Karpas-422 (cell line): Measurements from ENCODE around the gene BEND5. TPM values are rescaled to one million over a fixed set of nuclear protein-coding genes. Genes with fewer than 3 reads are reported as not detected.

Source experiments
- DNase-seq: peaks from one replicate; pipeline ENCODE4 v3.0.0-alpha.2; 2015
- H2AFZ ChIP-seq: fragments of 200-600 bp; sonication (generic); 2 replicates; pipeline ENCODE4 v1.6.1; 2014; ENCODE audit warnings: antibody characterized with exemption, low read length, mixed read lengths
- H3K27ac ChIP-seq: fragments of 200-600 bp; sonication (generic); 2 replicates; pipeline ENCODE4 v1.5.1; 2014; ENCODE audit warnings: mild to moderate bottlenecking, low read length, moderate library complexity
- H3K27me3 ChIP-seq: fragments of 200-600 bp; sonication (generic); 2 replicates; pipeline ENCODE4 v1.6.1; 2014; ENCODE audit warnings: low read length, mixed read lengths
- H3K36me3 ChIP-seq: fragments of 200-600 bp; sonication (generic); 2 replicates; pipeline ENCODE4 v1.6.1; 2014; ENCODE audit warnings: low read length, mixed read lengths; ENCODE audit not compliant: insufficient read depth
- H3K4me1 ChIP-seq: fragments of 200-600 bp; sonication (generic); 2 replicates; pipeline ENCODE4 v1.6.1; 2014; ENCODE audit warnings: mild to moderate bottlenecking, low read length, mixed read lengths
- H3K4me2 ChIP-seq: fragments of 200-600 bp; sonication (generic); 2 replicates; pipeline ENCODE4 v1.6.1; 2014; ENCODE audit warnings: low read length, low read depth, mild to moderate bottlenecking; ENCODE audit not compliant: poor library complexity, severe bottlenecking
- H3K4me3 ChIP-seq: fragments of 200-600 bp; sonication (generic); 2 replicates; pipeline ENCODE4 v1.5.1; 2014; ENCODE audit warnings: mild to moderate bottlenecking, antibody characterized with exemption, low read length, mixed read lengths
- H3K79me2 ChIP-seq: fragments of 200-600 bp; sonication (generic); 2 replicates; pipeline ENCODE4 v1.6.1; 2014; ENCODE audit warnings: mild to moderate bottlenecking, low read length, mixed read lengths
- H3K9ac ChIP-seq: fragments of 200-600 bp; sonication (generic); 2 replicates; pipeline ENCODE4 v1.6.0; 2014; ENCODE audit warnings: low read length
- H3K9me2 ChIP-seq: fragments of 200-600 bp; sonication (generic), shearing (Covaris generic); replicated peaks from 2 replicates; pipeline ENCODE4 v1.6.0; 2014; ENCODE audit warnings: mild to moderate bottlenecking, low read length, moderate library complexity; ENCODE audit not compliant: insufficient read depth
- H3K9me3 ChIP-seq: fragments of 300-700, 200-600 bp; sonication (generic); 2 replicates; pipeline ENCODE4 v1.6.1; 2014; ENCODE audit warnings: low read length, mixed read lengths
- H4K20me1 ChIP-seq: fragments of 200-600 bp; sonication (generic); 2 replicates; pipeline ENCODE4 v1.6.1; 2014; ENCODE audit warnings: mild to moderate bottlenecking, antibody characterized with exemption, low read length, low read depth; ENCODE audit not compliant: insufficient read depth
- total RNA-seq: library from RNA; depleted of rRNA; stranded (reverse); fragments of >200 nt; shearing (Covaris generic); gene quantifications from 2 replicates; pipeline ENCODE4 v1.2.3, GENCODE V29; 2014; ENCODE audit warnings: low replicate concordance

The BEND5 gene
- total RNA-seq, 1 experiment from 2014 or later: not detected

DNA sequence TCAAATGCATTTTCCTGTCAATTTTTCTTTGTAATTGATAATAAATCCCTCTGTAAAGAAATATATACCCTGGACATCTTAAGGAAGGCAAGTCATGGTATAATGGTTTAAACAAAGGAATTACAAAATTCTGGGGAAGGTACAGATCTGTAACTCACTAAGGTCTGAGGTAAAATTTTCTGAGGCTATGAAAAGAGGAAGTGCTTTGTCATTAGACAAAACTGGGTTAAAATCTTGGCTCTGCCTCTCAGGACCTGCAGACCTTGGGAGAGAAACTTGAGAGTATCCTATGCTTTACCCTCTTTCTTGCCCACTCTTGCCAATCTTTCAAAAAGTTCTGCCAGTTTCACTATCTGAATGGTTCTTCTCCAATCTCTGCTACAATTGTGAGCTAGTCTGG, 26.8 kb upstream of the BEND5 start:
- Histone ChIP-seq H2AFZ (no peak overlapping the region), H3K79me2 (no peaks in the 10 kb centered on the region), H3K9me2 (no peaks in the 10 kb centered on the region), H3K36me3 (no peaks in the 10 kb centered on the region), H3K4me3 (no peak overlapping the region), H3K27ac (no peak overlapping the region), H4K20me1 (no peaks in the 10 kb centered on the region), H3K9me3 (no peaks in the 10 kb centered on the region), H3K27me3 (no peaks in the 10 kb centered on the region), H3K4me1 (peaks cover 11% of the 10 kb centered on the region), H3K9ac (no peak overlapping the region), H3K4me2 (no peak overlapping the region)
- peak; percentile 44 for DNase-seq

DNA sequence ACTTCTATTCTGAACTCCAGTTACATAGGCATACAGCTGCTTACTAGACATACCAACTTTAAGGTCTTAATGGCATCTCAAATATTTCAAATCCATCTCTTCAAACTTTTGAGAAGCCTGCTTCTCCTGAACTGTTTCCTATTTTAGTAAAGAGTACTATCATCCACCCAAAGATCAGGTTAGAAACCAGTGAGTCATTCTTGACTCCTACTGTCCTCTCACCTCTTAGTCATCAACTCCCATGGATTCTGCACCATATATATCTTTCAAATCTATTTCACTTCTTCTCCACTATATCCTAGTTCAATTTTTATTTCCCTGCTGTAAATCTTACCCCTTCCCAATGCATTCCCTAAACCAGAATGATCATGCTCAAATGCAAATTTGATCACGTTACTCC, 18.1 kb upstream of the BEND5 start:
- Histone ChIP-seq H3K9me3 (no peaks in the 10 kb centered on the region), H4K20me1 (no peaks in the 10 kb centered on the region), H3K9me2 (no peaks in the 10 kb centered on the region), H3K27me3 (no peaks in the 10 kb centered on the region), H3K27ac (no peak overlapping the region), H3K36me3 (no peaks in the 10 kb centered on the region), H3K4me2 (peak overlapping the region; percentile 61), H3K9ac (no peak overlapping the region), H3K4me3 (no peak overlapping the region; the same call in 1 of the 2 replicates), H3K4me1 (peaks cover 32% of the 10 kb centered on the region), H3K79me2 (no peaks in the 10 kb centered on the region), H2AFZ (no peak overlapping the region)
- no peak for DNase-seq

DNA sequence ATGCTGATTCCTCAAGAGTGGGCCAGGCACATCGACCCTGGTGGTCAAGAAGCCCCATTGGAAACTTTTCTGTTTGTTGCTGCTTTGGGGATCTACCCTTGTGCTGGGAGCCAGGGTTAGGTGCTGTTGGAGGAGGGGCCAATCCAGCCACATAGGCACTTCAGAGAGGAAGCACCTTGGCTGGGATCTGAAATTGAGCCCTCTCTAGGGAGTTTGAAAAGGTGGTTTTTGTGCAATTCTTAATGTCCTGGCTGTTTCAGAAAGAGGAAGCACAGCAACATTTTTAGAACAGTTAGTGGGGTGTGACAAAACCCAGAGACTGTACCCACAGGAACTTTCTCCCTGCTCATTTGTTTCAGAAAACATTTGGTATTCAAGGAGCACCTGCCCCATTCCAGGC, 17.2 kb upstream of the BEND5 start:
- H3K27me3 ChIP-seq: no peaks in the 10 kb centered on the region
- peak overlapping the region; percentile 39 for H3K4me3 ChIP-seq
- H3K36me3 ChIP-seq: no peaks in the 10 kb centered on the region
- DNase-seq: peak; percentile 86
- peak overlapping the region; percentile 61 for H3K4me2 ChIP-seq
- H3K79me2 ChIP-seq: no peaks in the 10 kb centered on the region
- no peak overlapping the region for H2AFZ ChIP-seq
- peaks cover 35% of the 10 kb centered on the region for H3K4me1 ChIP-seq
- no peaks in the 10 kb centered on the region for H3K9me2 ChIP-seq
- H3K9me3 ChIP-seq: no peaks in the 10 kb centered on the region
- no peak overlapping the region for H3K9ac ChIP-seq
- H4K20me1 ChIP-seq: no peaks in the 10 kb centered on the region
- no peak overlapping the region for H3K27ac ChIP-seq

DNA sequence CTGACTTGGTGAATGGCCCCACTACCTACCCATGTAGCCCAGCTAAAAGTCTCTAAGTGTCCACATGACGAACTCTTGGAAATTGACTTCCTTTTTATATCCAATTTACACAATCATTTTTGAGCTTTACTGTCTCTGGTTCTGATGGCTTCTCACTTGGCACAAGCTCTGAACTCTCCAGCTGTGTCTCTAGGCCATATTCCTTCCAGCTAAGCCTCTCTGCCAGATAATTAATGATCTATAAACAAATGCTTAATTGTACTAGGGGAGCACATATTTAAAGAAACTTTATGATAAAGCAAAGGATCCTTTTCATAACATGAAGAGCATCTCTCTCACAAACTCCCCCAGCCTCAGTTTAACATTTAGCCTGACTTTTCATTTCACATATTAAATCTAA, 16.3 kb upstream of the BEND5 start:
- H3K4me3 ChIP-seq: no peak overlapping the region
- no peak overlapping the region for H3K9ac ChIP-seq
- H4K20me1 ChIP-seq: no peaks in the 10 kb centered on the region
- no peaks in the 10 kb centered on the region for H3K9me2 ChIP-seq
- no peak for DNase-seq
- peaks cover 35% of the 10 kb centered on the region for H3K4me1 ChIP-seq
- H3K36me3 ChIP-seq: no peaks in the 10 kb centered on the region
- no peak overlapping the region for H3K27ac ChIP-seq
- no peak overlapping the region for H2AFZ ChIP-seq
- peak overlapping the region; percentile 61 for H3K4me2 ChIP-seq
- no peaks in the 10 kb centered on the region for H3K79me2 ChIP-seq
- no peaks in the 10 kb centered on the region for H3K27me3 ChIP-seq
- no peaks in the 10 kb centered on the region for H3K9me3 ChIP-seq

DNA sequence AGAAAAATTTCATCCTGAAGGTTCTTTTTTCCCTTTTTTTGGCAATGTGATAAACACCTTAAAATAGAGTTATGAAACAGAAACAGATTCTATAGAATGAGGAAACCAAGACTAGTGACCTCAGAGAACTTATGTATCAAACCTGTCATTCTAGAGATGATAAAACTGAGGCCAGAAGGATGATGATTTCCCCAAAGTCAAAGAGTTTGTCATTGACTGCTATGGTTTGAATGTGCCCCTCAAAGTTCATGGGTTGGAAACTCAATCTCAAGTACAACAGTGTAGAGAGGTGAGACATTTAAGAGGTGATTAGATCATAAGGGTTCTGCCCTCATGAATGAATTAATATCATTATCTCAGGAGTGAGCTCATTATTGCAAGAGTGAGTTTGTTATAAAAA, 13.7 kb upstream of the BEND5 start:
- DNase-seq: no peak
- Histone ChIP-seq H3K36me3 (no peaks in the 10 kb centered on the region), H3K79me2 (no peaks in the 10 kb centered on the region), H2AFZ (no peak overlapping the region), H4K20me1 (no peaks in the 10 kb centered on the region), H3K9me2 (no peaks in the 10 kb centered on the region), H3K4me2 (no peak overlapping the region), H3K27me3 (no peaks in the 10 kb centered on the region), H3K9me3 (no peaks in the 10 kb centered on the region), H3K4me1 (peaks cover 35% of the 10 kb centered on the region), H3K9ac (no peak overlapping the region), H3K4me3 (no peak overlapping the region), H3K27ac (no peak overlapping the region)

DNA sequence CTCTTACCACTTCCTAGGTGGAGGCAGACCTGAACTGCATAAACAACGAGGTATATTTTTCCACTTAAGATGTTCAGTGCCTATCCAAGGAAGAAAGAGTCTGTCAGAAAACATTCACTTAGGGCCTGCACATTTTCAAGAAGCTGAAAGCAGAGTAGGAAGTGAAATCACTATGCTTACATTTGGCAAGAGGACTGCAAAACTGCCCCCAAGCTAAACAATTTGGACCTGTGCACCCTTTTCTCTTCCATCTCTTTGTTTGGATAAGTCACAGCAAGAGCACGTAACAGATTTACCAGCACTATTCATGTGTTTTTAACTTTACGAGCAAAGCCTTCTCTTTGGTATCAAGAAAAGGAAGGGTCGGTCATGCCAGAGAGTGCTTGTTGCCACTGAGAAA, 13.2 kb upstream of the BEND5 start:
- H3K4me3 ChIP-seq: no peak overlapping the region
- no peaks in the 10 kb centered on the region for H3K9me2 ChIP-seq
- H3K36me3 ChIP-seq: no peaks in the 10 kb centered on the region
- H3K27me3 ChIP-seq: no peaks in the 10 kb centered on the region
- H3K79me2 ChIP-seq: no peaks in the 10 kb centered on the region
- H3K4me1 ChIP-seq: peaks cover 34% of the 10 kb centered on the region
- no peak for DNase-seq
- no peak overlapping the region for H3K27ac ChIP-seq
- no peak overlapping the region for H3K4me2 ChIP-seq
- H4K20me1 ChIP-seq: no peaks in the 10 kb centered on the region
- H3K9ac ChIP-seq: no peak overlapping the region
- no peaks in the 10 kb centered on the region for H3K9me3 ChIP-seq
- H2AFZ ChIP-seq: no peak overlapping the region

DNA sequence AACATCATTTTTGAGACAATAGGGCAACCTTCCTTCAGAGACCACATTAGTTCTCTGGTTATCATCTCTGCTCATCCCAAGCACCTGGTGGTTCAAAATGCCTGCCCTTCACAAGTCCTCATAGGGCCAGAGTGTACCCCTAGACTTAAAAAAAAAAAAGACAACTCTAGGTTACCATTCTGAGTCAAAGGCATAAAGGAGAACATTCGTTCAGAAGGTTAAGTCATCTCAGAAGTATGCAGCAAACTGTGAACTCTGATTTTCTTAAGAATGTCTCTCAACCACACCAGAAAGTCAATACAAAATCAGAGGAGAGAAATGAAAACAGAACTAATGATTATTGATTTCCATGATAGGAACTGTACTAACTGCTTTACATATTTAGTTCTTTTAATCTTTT, 9.2 kb upstream of the BEND5 start:
- H3K79me2 ChIP-seq: no peaks in the 10 kb centered on the region
- H4K20me1 ChIP-seq: no peaks in the 10 kb centered on the region
- no peak overlapping the region for H3K4me2 ChIP-seq
- H2AFZ ChIP-seq: no peak overlapping the region
- H3K27ac ChIP-seq: no peak overlapping the region
- H3K9me3 ChIP-seq: no peaks in the 10 kb centered on the region
- H3K4me3 ChIP-seq: no peak overlapping the region
- no peak for DNase-seq
- no peaks in the 10 kb centered on the region for H3K36me3 ChIP-seq
- no peaks in the 10 kb centered on the region for H3K27me3 ChIP-seq
- H3K9ac ChIP-seq: no peak overlapping the region
- peaks cover 27% of the 10 kb centered on the region for H3K4me1 ChIP-seq
- no peaks in the 10 kb centered on the region for H3K9me2 ChIP-seq

DNA sequence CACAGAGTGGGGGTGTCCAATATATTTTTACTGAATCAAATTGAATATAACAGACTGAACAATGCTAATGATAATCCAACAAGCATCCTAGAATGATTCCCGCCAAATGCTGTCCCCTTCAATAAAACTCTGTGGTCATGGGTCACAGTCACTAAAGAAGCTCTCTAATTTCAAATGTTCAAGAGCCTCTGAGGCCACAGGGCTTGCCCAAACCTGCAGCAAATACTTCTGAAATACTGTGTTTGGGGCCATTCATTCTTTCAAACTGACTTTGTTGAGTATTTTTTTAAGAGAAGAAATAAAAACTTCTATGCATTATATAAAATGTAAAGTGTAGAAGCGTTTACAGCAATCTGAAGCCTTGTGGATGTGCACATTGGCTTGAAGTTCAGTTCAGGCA, 7.6 kb upstream of the BEND5 start:
- Histone ChIP-seq H3K9me2 (no peaks in the 10 kb centered on the region), H3K4me2 (peak overlapping the region; percentile 24), H3K4me3 (no peak overlapping the region), H3K79me2 (no peaks in the 10 kb centered on the region), H3K9ac (no peak overlapping the region), H3K36me3 (no peaks in the 10 kb centered on the region), H2AFZ (no peak overlapping the region), H3K9me3 (no peaks in the 10 kb centered on the region), H3K27ac (no peak overlapping the region), H3K27me3 (no peaks in the 10 kb centered on the region), H4K20me1 (no peaks in the 10 kb centered on the region), H3K4me1 (peaks cover 17% of the 10 kb centered on the region)
- DNase-seq: no peak
